Left renal pelvis (tissue), 4 donors: ENCODE measurements around the gene ADGRF3. TPM values are rescaled to one million over a fixed set of nuclear protein-coding genes. Genes with fewer than 3 reads are reported as not detected.
"Not testable (repeated sequence)": the region's sequence is repeated elsewhere in the genome, so short reads cannot be mapped to it uniquely, and the experiment has no call there.

Source experiments
- DNase-seq, 4 donors: peaks; one replicate each; pipeline ENCODE4 v3.0.0-alpha.2; 2013; ENCODE audit warnings: low read depth in 4 of 4, low spot score in 3 of 4
- polyA plus RNA-seq, 4 donors: library from polyadenylated mRNA; unstranded; fragments of 120-200 nt; gene quantifications; one replicate each; pipeline ENCODE4 v1.2.1, GENCODE V29; 2013; ENCODE audit not compliant: insufficient read length in 4 of 4

ADGRF3 gene, protein sequence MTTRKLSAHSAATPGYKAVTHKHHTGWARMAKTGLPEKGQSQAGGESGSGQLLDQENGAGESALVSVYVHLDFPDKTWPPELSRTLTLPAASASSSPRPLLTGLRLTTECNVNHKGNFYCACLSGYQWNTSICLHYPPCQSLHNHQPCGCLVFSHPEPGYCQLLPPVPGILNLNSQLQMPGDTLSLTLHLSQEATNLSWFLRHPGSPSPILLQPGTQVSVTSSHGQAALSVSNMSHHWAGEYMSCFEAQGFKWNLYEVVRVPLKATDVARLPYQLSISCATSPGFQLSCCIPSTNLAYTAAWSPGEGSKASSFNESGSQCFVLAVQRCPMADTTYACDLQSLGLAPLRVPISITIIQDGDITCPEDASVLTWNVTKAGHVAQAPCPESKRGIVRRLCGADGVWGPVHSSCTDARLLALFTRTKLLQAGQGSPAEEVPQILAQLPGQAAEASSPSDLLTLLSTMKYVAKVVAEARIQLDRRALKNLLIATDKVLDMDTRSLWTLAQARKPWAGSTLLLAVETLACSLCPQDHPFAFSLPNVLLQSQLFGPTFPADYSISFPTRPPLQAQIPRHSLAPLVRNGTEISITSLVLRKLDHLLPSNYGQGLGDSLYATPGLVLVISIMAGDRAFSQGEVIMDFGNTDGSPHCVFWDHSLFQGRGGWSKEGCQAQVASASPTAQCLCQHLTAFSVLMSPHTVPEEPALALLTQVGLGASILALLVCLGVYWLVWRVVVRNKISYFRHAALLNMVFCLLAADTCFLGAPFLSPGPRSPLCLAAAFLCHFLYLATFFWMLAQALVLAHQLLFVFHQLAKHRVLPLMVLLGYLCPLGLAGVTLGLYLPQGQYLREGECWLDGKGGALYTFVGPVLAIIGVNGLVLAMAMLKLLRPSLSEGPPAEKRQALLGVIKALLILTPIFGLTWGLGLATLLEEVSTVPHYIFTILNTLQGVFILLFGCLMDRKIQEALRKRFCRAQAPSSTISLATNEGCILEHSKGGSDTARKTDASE
- 1 to 10 TPM in 3 of 4 donors, under 1 TPM in 1; 0.61 to 2.9 (median 2.3) TPM for polyA plus RNA-seq

- peak in 3 of 4 donors; percentile 31 to 56 (median 37) for DNase-seq
These were observed at the start of gene ADGRF3 for GRCh38 chr2:26346454-26347053. TSS of gene ADGRF3 (minus strand) at chr2:26346789. CDS start at chr2:26346234, 555 bp downstream.

DNA sequence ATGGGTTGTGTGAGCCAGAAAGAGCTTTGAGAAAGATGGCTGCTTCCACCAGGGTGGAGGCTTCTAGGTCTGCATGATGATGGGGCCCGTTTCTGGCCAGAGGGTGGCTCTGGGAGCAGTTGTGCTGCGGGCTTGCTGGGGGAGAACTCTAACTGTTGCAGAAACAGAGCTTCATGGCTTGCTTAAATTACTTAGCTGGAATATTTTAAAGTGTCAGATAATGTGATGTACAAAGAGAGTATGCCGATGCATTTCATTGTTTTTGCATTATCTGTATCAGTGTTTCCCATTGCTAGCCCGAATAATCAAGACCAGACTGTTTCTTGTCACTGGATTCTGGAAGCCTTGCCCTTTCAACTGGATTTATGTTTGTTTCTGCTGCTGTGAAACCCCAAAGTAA, 48.8 kb upstream of the ADGRF3 start:
- no peak for DNase-seq

DNA sequence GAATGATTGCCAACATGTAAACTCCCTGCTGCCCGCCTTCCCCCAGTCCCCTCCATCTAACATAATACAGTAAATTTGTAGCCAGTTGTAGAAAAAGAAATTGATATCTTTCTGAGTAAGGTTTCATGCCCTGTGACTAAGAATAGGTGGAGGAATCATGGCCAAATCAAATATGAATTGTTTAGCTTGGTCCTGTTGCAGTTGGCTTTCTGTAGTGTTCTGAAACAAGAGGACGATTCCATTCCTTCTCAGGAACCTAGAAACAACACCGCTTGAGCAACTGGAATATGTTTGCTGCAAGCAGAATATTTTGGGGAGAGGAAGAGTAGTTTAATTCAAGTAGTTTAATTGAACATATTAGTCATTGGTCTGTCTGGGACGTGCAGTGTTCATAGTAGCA, 48.1 kb upstream of the ADGRF3 start:
- no peak for DNase-seq

GRCh38 chr2:26387189-26387588, 40.6 kb upstream of the ADGRF3 start:
- no peak for DNase-seq

DNA sequence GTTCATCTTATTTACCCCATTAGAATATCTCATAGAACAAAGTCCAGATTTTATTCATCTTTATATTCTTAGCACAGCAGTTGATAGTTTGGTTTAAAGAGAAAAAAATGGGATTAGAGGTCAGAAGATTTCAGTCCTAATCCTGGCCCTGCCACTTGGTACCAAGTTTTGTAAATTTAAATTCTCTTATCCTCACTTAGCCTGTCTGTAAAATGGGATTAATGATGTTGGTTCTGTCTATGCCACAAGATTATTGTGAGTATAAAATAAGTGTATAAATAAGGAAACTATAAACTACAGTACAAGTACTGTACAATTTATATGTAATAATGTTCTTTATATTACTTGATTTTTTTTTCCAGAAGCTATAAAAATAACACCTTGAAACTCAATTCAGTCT, 38.0 kb upstream of the ADGRF3 start:
- no peak for DNase-seq

DNA sequence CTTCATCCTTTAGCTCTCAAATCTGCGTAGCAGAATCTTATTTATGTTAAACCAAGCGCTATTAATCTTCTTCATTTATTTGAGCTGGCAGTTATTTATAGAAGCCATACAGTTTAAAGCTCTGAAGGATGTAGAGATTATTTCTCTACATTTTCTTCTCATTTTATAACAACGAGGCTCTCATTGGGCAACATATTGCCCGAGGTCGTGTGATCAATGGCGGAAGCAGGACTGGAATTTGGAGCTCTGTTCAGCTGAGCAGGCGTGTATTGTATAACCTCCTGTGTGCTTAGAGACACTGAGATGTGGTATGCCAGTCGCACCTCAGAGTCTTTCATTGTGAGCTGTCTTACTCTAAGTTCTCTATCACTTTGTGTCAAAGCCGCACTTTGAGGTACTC, 37.6 kb upstream of the ADGRF3 start:
- DNase-seq, result no peak

DNA sequence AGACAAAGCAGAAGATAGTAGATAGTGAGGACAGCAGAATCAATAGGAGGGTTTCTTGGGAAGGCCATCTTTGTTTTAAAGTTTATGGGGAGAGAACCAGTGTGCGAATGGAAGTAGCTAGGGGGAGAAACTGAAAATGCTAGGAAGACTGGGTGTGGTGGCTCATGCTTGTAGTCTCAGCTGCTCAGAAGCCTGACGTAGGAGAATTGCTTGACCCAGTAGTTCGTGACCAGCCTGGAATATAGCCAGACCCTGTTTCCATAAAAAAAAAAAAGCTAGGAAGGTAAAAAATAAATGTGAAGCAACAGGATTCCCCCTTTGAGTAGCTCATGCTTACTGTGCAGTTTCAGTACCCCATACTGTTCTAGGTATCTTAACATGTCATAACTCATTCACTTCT, 36.0 kb upstream of the ADGRF3 start:
- no peak for DNase-seq

DNA sequence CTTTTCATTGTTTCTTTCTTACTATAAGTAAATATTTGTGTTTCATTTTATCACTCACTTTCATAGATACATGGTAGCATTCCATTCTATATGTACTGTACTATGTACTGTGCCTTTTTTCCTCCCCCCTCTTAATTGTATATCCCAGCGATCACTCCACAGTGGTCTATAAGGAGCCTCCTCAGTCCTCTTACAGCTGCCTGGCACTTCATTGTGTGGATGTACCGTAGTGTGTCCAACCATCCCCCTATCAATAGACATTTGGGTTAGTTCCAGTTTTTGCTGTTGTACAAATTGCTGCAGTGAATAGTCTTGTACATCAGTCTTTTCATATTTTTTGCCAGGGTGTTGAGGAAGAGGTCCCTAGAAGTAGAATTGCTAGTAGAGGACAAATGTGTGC, 33.7 kb upstream of the ADGRF3 start:
- no peak for DNase-seq

DNA sequence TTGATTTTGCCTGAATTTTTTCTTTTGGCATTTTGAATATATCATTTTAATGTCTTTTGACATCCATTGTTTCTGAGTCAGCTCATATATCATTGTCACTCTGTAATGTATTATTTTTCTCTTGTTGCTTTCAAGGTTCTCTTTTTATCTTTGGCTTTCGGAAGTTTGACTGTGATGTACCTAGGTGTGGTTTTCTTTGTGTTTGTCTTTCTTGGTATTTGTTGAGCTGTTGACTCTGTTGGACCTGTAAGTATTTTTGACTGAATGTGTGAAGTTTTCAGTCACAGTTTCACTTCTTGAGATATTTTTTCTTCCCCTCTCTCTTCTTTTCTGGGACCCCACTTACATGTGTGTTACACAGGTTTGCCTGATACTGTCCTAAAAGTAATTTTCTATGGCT, 30.2 kb upstream of the ADGRF3 start:
- DNase-seq, result no peak

DNA sequence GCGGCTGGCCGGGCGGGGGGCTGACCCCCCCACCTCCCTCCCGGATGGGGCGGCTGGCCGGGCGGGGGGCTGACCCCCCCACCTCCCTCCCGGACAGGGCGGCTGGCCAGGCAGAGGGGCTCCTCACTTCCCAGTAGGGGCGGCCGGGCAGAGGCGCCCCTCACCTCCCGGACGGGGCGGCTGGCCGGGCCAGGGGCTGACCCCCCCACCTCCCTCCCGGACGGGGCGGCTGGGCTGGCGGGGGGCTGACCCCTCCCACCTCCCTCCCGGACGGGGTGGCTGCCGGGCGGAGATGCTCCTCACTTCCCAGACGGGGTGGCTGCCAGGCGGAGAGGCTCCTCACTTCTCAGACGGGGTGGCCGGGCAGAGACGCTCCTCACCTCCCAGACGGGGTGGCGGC, 24.3 kb upstream of the ADGRF3 start:
- not testable (repeated sequence) for DNase-seq

DNA sequence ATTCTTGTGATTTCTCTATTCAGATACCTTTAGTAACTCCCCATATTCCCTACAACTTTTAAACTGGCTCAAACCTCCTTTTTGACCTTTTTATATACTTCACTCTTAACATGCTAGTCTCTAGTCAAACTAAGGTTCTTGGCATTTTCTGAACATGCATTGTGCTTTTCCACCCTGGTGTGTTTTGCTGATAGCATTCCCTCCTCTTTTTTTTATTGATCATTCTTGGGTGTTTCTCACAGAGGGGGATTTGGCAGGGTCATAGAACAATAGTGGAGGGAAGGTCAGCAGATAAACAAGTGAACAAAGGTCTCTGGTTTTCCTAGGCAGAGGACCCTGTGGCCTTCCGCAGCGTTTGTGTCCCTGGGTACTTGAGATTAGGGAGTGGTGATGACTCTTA, 23.1 kb upstream of the ADGRF3 start:
- not testable (repeated sequence) for DNase-seq

- no peak for DNase-seq
These were observed 20.4 kb upstream of the ADGRF3 start for GRCh38 chr2:26366957-26367356.

DNA sequence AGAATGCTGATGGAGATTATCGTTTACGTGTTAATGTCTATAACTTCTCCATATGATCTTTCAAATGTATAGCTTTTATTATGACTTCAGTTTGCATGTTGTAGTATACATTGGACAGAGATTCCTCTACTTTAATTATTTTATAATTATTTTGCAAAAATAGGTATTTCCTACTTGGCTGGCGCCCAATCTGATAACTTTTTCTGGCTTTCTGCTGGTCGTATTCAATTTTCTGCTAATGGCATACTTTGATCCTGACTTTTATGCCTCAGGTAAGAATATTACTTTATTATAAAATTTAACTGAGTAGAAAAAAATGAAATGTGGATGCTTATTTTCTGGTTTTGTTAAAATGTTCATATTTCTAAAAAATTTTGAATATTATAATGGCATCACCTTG, 18.1 kb upstream of the ADGRF3 start:
- no peak for DNase-seq

- DNase-seq, result no peak
These were observed 17.4 kb upstream of the ADGRF3 start for GRCh38 chr2:26363958-26364357.

- no peak for DNase-seq
These were observed 16.7 kb upstream of the ADGRF3 start for GRCh38 chr2:26363323-26363722.

GRCh38 chr2:26359886-26360473, 13.4 kb upstream of the ADGRF3 start:
- no peak for DNase-seq

DNA sequence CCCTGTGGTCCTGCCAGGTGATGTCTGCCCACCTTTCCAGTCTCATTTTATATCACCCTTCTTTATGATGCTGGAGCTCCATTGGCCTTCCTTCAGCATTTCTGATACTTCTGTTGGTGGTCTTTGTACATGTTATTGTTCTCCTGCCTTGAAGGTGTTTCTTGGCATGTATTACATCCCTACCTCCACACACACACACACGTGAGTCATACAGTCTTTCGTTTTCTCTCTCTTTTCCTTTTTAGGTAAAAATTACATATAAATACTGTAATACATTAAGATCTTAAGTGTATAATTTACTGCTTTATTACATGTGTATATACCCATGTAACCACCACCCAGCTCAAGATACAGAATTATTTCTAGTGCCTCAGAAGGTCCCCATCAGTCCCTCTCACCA, 10.2 kb upstream of the ADGRF3 start:
- no peak for DNase-seq

DNA sequence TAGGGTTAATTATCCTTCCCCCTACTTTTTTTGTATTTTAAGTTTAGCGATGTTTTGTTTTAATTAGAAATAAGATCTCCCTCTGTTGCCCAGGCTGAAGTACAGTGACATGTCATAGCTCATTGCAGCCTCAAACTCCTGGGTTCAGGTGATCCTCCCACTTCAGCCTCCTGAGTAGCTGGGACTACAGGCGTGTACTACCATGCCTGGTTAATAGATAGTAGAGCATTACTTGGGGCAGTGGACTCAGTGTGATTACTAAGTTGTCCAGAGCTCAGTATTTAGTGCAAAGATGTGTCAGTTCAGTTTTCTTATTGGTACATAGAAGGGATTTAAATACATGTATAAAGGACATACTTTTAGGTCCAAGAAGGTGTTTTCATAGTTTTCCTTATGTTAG, 9.5 kb upstream of the ADGRF3 start:
- no peak for DNase-seq

DNA sequence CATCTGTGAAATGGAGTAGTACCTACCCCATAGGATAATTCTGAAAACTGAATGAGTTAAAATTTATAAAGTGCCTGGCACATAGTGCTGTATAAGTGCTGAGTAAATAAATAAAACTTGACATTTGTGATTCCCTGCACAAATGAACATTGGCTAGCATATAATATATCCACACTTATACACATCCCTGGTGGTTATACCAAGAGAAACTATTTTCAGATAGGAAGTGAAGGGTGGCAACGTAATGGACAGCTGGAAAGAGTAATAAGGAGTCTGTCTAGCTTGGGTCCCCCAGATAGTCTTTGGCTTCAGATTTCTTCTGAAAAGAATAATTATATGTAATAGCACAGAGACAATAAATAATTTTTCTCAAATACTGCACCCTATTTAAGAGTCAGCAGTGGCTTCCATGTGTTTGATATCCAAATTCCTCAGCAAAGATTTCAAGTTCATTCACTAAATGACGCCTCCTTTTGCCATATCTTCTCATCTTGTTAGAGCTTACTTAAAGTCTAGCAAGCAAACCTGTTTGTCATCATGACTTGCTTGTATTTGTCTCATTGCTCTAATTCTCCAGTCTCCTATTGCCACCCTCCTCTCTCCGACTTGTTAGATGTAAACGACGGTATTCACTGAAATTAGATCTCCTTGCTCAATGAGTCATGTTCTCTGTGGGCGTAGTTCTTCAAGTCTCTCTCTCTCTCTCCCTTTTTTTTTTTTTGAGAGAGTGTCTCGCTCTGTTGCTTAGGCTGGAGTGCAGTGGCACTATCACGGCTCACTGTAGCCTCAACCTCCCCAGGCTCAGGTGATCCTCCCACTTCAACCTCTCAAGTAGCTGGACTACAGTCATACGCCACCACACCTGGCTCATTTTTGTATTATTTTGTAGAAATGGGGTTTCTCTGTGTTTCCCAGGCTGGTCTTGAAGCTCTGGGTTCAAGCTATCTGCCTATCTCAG, 8.7 kb upstream of the ADGRF3 start:
- peak in 3 of 4 donors; percentile 27 to 60 (median 38) for DNase-seq
